ENCODE data around the gene C5orf22. TPM values are rescaled to one million over a fixed set of nuclear protein-coding genes. Genes with fewer than 3 reads are reported as not detected.

C5orf22 gene
- total RNA-seq, 1 donor from 2014 or later, result 60.8 TPM

- Mint-ChIP-seq H3K36me3 (no peaks in the 10 kb centered on the region), H3K27me3 (ENCODE audit: insufficient read depth, low read depth) (no peaks in the 10 kb centered on the region), H3K27ac (no peak overlapping the region), H3K4me1 (no peaks in the 10 kb centered on the region), H3K9me3 (peaks cover 8% of the 10 kb centered on the region), H3K4me3 (no peak overlapping the region)
- TF ChIP-seq EZH2 (IDR thresholded peaks at IDR 0.05), result no peak
- no peak for TF ChIP-seq CTCF (IDR thresholded peaks at IDR 0.05)
- TF ChIP-seq EZH2phosphoT487 (IDR thresholded peaks at IDR 0.05), result no peak
- DNase-seq (ENCODE audit: low spot score), result no peak
- Histone ChIP-seq H3K27ac (no peak overlapping the region), H3F3A (ENCODE audit: low read depth) (peaks cover 4% of the 10 kb centered on the region), H3K4me3 (no peak overlapping the region), H3K4me2 (no peak overlapping the region), H3K79me2 (ENCODE audit: low read depth) (no peaks in the 10 kb centered on the region), H2AFZ (replicated peaks) (no peak overlapping the region), H3K9ac (no peak overlapping the region), H4K20me1 (ENCODE audit: low read depth) (no peaks in the 10 kb centered on the region), H3K36me3 (no peaks in the 10 kb centered on the region), H3K27me3 (no peaks in the 10 kb centered on the region), H3K4me1 (peaks cover 8% of the 10 kb centered on the region), H3K9me3 (ENCODE audit: low read depth) (no peaks in the 10 kb centered on the region)
Measured at GRCh38 chr5:31585166-31585894, 53.2 kb downstream of the C5orf22 start.

- H3K27me3 Mint-ChIP-seq (ENCODE audit: insufficient read depth, low read depth), result no peaks in the 10 kb centered on the region
- H3K4me3 Mint-ChIP-seq, result no peak overlapping the region
- H3K9me3 Mint-ChIP-seq, result peaks cover 8% of the 10 kb centered on the region
- Histone ChIP-seq H3K36me3 (no peaks in the 10 kb centered on the region), H3K4me2 (no peak overlapping the region), H3K4me3 (no peak overlapping the region), H3K9me3 (ENCODE audit: low read depth) (no peaks in the 10 kb centered on the region), H3K4me1 (peaks cover 8% of the 10 kb centered on the region), H3F3A (ENCODE audit: low read depth) (peaks cover 4% of the 10 kb centered on the region), H3K27me3 (no peaks in the 10 kb centered on the region), H2AFZ (replicated peaks) (no peak overlapping the region), H3K79me2 (ENCODE audit: low read depth) (no peaks in the 10 kb centered on the region), H3K9ac (no peak overlapping the region), H4K20me1 (ENCODE audit: low read depth) (no peaks in the 10 kb centered on the region), H3K27ac (no peak overlapping the region)
- TF ChIP-seq EZH2phosphoT487 (IDR thresholded peaks at IDR 0.05) (no peak), EZH2 (IDR thresholded peaks at IDR 0.05) (no peak), CTCF (IDR thresholded peaks at IDR 0.05) (no peak)
- H3K27ac Mint-ChIP-seq, result no peak overlapping the region
- no peak for DNase-seq (ENCODE audit: low spot score)
- H3K36me3 Mint-ChIP-seq, result no peaks in the 10 kb centered on the region
- no peaks in the 10 kb centered on the region for H3K4me1 Mint-ChIP-seq
Measured at GRCh38 chr5:31585895-31586270, 53.8 kb downstream of the C5orf22 start.

GRCh38 chr5:31587546-31587945 is 55.4 kb downstream of the C5orf22 start:
- no peaks in the 10 kb centered on the region for H3K27me3 ChIP-seq
- H3K27ac Mint-ChIP-seq, result no peak overlapping the region
- H2AFZ ChIP-seq (replicated peaks), result no peak overlapping the region
- no peaks in the 10 kb centered on the region for H3K79me2 ChIP-seq (ENCODE audit: low read depth)
- H3K27ac ChIP-seq, result no peak overlapping the region
- H3K9me3 Mint-ChIP-seq, result peaks cover 8% of the 10 kb centered on the region
- no peaks in the 10 kb centered on the region for H3K9me3 ChIP-seq (ENCODE audit: low read depth)
- H3K9ac ChIP-seq, result no peak overlapping the region
- H3K4me1 Mint-ChIP-seq, result no peaks in the 10 kb centered on the region
- TF ChIP-seq EZH2 (IDR thresholded peaks at IDR 0.05), result no peak
- no peak for TF ChIP-seq EZH2phosphoT487 (IDR thresholded peaks at IDR 0.05)
- no peak for TF ChIP-seq CTCF (IDR thresholded peaks at IDR 0.05)
- H3K4me3 Mint-ChIP-seq, result no peak overlapping the region
- no peaks in the 10 kb centered on the region for H3K27me3 Mint-ChIP-seq (ENCODE audit: insufficient read depth, low read depth)
- no peaks in the 10 kb centered on the region for H3K36me3 ChIP-seq
- peaks cover 8% of the 10 kb centered on the region for H3K4me1 ChIP-seq
- no peak overlapping the region for H3K4me2 ChIP-seq
- no peak for DNase-seq (ENCODE audit: low spot score)
- H4K20me1 ChIP-seq (ENCODE audit: low read depth), result no peaks in the 10 kb centered on the region
- H3F3A ChIP-seq (ENCODE audit: low read depth), result peaks cover 4% of the 10 kb centered on the region
- H3K36me3 Mint-ChIP-seq, result no peaks in the 10 kb centered on the region
- H3K4me3 ChIP-seq, result no peak overlapping the region
